Liver (tissue), 9 donors: ENCODE measurements around the gene RAD51B. TPM values are rescaled to one million over a fixed set of nuclear protein-coding genes. Genes with fewer than 3 reads are reported as not detected.

ENCODE experiments used
- DNase-seq: peaks from one replicate; pipeline ENCODE4 v3.0.0-alpha.2; 2017; ENCODE audit warnings: low spot score
- H3K27ac ChIP-seq, 2 donors: one replicate each; pipeline ENCODE4 v1.7.0; 2013; ENCODE audit warnings: inconsistent platforms in 2 of 2, low read length in 2 of 2, control low read depth in 1 of 2, low read depth in 1 of 2, mild to moderate bottlenecking in 1 of 2
- H3K27me3 ChIP-seq, 4 donors: one replicate each; pipeline versions ENCODE4 v1.6.1 to v1.7.0; 2013; ENCODE audit warnings: low read length in 3 of 4, inconsistent platforms in 1 of 4, mild to moderate bottlenecking in 1 of 4, moderate library complexity in 1 of 4; ENCODE audit not compliant: control insufficient read depth in 4 of 4, insufficient read depth in 4 of 4
- H3K36me3 ChIP-seq, 4 donors: one replicate each; pipeline versions ENCODE4 v1.6.1 to v1.7.0; 2013; ENCODE audit warnings: low read length in 3 of 4, mild to moderate bottlenecking in 3 of 4, low read depth in 1 of 4, moderate library complexity in 1 of 4; ENCODE audit not compliant: control insufficient read depth in 4 of 4, insufficient read depth in 3 of 4
- H3K4me1 ChIP-seq, 4 donors: one replicate each; pipeline versions ENCODE4 v1.6.1 to v1.7.0; 2013; ENCODE audit warnings: low read length in 3 of 4, mild to moderate bottlenecking in 3 of 4, moderate library complexity in 1 of 4; ENCODE audit not compliant: control insufficient read depth in 4 of 4, insufficient read depth in 4 of 4
- H3K4me3 ChIP-seq, 3 donors: one replicate each; pipeline versions ENCODE4 v1.6.1 to v1.7.0; 2013; ENCODE audit warnings: low read length in 3 of 3, control low read depth in 1 of 3, low read depth in 1 of 3, mild to moderate bottlenecking in 1 of 3
- H3K9ac ChIP-seq, 2 donors: one replicate each; pipeline ENCODE4 v1.7.0; 2013; ENCODE audit warnings: low read length in 2 of 2, mild to moderate bottlenecking in 2 of 2, moderate library complexity in 2 of 2, control low read depth in 1 of 2, low read depth in 1 of 2
- H3K9me3 ChIP-seq, 4 donors: one replicate each; pipeline versions ENCODE4 v1.6.1 to v1.7.0; 2013; ENCODE audit warnings: low read length in 3 of 4; ENCODE audit not compliant: control insufficient read depth in 4 of 4
- EGR1 ChIP-seq, 2 donors: IDR thresholded peaks; 2 replicates each; pipeline ENCODE4 v1.6.1; 2016 to 2018; ENCODE audit warnings: antibody characterized with exemption in 2 of 2, low read depth in 2 of 2
- FOXA1 ChIP-seq: IDR thresholded peaks from 2 replicates; pipeline ENCODE4 v1.6.1; 2016; ENCODE audit warnings: antibody characterized with exemption
- HNF4A ChIP-seq, 2 donors: conservative IDR thresholded peaks; 2 replicates each; pipeline ENCODE4 v1.6.1; 2016; ENCODE audit warnings: antibody characterized with exemption in 2 of 2, mild to moderate bottlenecking in 2 of 2
- HNF4G ChIP-seq: IDR thresholded peaks from 2 replicates; pipeline ENCODE4 v1.6.1; 2016; ENCODE audit warnings: antibody characterized with exemption
- NR2F2 ChIP-seq: IDR thresholded peaks from 2 replicates; pipeline ENCODE4 v1.6.1; 2016; ENCODE audit warnings: antibody characterized with exemption
- RAD21 ChIP-seq, 2 donors: IDR thresholded peaks; 2 replicates each; pipeline ENCODE4 v1.6.1; 2016; ENCODE audit warnings: antibody characterized with exemption in 2 of 2, mild to moderate bottlenecking in 2 of 2
- RXRA ChIP-seq, 2 donors: IDR thresholded peaks; 2 replicates each; pipeline ENCODE4 v1.6.1; 2017 to 2018; ENCODE audit warnings: antibody characterized with exemption in 2 of 2, mild to moderate bottlenecking in 1 of 2
- SP1 ChIP-seq: IDR thresholded peaks from 2 replicates; pipeline ENCODE4 v1.6.1; 2018; ENCODE audit warnings: antibody characterized with exemption, mild to moderate bottlenecking
- TAF1 ChIP-seq: conservative IDR thresholded peaks from 2 replicates; pipeline ENCODE4 v1.6.1; 2016; ENCODE audit warnings: antibody characterized with exemption, mild to moderate bottlenecking
- WGBS: extraction: QIAGEN DNeasy Blood & Tissue Kit; methylation state at CpG from one replicate; pipeline ENCODE4 v1.1.7; 2013; 5-methylcytosine and 5-hydroxymethylcytosine counted together
- polyA plus RNA-seq, 2 donors: library from polyadenylated mRNA; stranded (reverse) in 1 of 2; unstranded in 1 of 2; fragments of 200-250 nt in 1 of 2; fragments of >200 nt in 1 of 2; fragmentation: Nextera tagmentation in 1 of 2; extraction: Ambion mirVana in 1 of 2; gene quantifications; one replicate each; pipeline versions ENCODE4 v1.2.1 to v1.2.3, GENCODE V29; 2013 to 2015
- total RNA-seq, 2 donors: library from RNA; depleted of rRNA; stranded (reverse); fragments of >200 nt; gene quantifications; one replicate each; pipeline ENCODE4 v1.2.3, GENCODE V29; 2014
- TF ChIP-seq, protein P1 (sequence below): IDR thresholded peaks from 2 replicates; pipeline ENCODE4 v1.6.1; 2016; ENCODE audit warnings: antibody characterized with exemption
- TF ChIP-seq, protein P2 (sequence below): IDR thresholded peaks from 2 replicates; pipeline ENCODE4 v1.6.1; 2016; ENCODE audit warnings: antibody characterized with exemption
- donor health status: healthy.
- donor health status: healthy.
- donor health status: healthy.
- donor health status: healthy.
- donor health status: healthy.

The RAD51B gene
- total and polyA plus RNA-seq, 4 donors: 0.81 to 12.9 (median 2.4) TPM

DNA sequence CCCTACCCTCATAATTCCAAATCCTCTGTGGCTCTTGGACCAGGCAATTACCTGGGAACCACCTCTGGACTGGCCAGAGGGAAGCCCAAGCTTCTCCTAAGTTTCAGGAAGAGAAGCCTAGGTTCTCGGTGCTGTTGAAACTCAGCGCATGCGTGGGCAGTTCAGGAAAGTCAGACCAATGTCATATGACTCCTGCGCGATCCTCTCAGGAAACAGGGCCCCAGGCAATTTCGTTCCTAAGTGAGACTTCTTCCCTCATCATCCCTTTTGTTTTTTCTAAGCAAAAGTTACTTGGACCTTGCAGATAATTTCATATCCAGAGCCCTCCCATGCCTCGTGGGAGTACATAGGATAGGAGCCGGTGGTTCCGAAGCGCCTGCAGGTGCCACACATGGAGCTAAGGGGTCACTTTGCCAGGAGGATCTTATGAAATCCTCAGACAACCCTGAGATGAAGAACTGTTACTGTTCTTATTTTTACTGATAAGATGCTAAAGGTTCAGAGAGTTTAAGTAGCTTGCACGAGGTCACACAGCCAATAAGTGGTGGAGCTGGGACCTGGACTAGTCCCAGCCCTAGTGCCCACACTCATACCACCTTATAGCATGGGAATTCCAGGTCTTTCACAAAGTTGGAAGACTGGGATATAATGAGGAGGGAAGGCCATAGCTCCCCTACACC is 805.1 kb downstream of the RAD51B start:
- Histone ChIP-seq H3K27ac (no peak overlapping the region), H3K27me3 (no peaks in the 10 kb centered on the region), H3K4me3 (no peak overlapping the region), H3K4me1 (peaks cover 2 to 38% (median 13%) of the 10 kb centered on the region in 4 donors), H3K9ac (no peak overlapping the region), H3K36me3 (no peaks in the 10 kb centered on the region), H3K9me3 (no peaks in the 10 kb centered on the region)
- WGBS: 95% methylated on average over 11 of the region's 11 CpGs
- peak; percentile 13 for DNase-seq
- TF ChIP-seq RAD21 (IDR thresholded peaks at IDR 0.05): no peak
- TF ChIP-seq RXRA (IDR thresholded peaks at IDR 0.05): no peak
- no peak for TF ChIP-seq NR2F2
- no peak for TF ChIP-seq FOXA1
- no peak for TF ChIP-seq EGR1 (IDR thresholded peaks at IDR 0.05; ENCODE audit: low read depth in 2 of 2)
- TF ChIP-seq HNF4A (conservative IDR thresholded peaks at IDR 0.05): no peak
- no peak for TF ChIP-seq TAF1
- TF ChIP-seq SP1: no peak
- TF ChIP-seq, protein P1, sequence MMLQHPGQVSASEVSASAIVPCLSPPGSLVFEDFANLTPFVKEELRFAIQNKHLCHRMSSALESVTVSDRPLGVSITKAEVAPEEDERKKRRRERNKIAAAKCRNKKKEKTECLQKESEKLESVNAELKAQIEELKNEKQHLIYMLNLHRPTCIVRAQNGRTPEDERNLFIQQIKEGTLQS: no peak

DNA sequence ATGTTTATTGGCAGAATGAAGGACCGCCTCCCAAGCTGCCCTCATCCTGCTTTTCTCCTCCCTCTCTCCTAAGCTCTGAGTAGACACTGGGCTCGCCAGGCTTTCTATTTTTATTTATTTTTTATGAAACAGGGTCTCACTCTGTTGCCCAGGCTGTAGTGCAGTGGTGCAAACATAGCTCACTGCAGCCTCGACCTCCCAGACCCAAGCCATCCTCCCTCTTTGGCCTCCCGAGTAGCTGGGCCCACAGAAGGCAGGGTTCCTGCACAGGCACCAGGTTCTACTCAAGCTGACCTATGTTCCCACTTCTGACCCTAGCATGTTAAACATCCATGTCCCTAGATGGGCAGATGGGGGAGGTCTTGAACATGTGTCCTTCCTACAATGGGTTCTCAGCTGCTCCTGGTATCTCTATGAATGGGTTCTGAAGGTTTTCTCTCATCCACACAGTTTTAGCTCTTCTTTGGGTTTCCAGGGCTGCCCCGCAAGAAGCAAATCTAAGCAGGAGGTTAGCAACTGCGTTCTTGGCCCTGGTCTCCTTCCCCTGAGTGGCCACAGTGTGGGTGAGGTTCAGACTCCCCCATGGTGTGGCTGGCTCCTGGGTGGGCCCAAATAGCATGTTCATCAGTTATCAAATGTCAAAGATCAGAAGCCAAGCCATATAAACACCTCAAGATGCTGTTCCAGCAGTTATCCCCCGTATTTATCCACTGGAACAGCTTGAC is 805.9 kb downstream of the RAD51B start:
- no peaks in the 10 kb centered on the region for H3K27me3 ChIP-seq
- peaks cover 6 to 46% (median 18%) of the 10 kb centered on the region in 4 donors for H3K4me1 ChIP-seq
- 81% methylated on average over 7 of the region's 7 CpGs for WGBS
- H3K36me3 ChIP-seq: no peaks in the 10 kb centered on the region
- H3K27ac ChIP-seq: peak overlapping the region in 1 of 2 donors; percentile 97
- TF ChIP-seq HNF4A (conservative IDR thresholded peaks at IDR 0.05): no peak
- no peak for TF ChIP-seq FOXA1
- TF ChIP-seq HNF4G: no peak
- no peak for TF ChIP-seq NR2F2
- TF ChIP-seq, protein P2, sequence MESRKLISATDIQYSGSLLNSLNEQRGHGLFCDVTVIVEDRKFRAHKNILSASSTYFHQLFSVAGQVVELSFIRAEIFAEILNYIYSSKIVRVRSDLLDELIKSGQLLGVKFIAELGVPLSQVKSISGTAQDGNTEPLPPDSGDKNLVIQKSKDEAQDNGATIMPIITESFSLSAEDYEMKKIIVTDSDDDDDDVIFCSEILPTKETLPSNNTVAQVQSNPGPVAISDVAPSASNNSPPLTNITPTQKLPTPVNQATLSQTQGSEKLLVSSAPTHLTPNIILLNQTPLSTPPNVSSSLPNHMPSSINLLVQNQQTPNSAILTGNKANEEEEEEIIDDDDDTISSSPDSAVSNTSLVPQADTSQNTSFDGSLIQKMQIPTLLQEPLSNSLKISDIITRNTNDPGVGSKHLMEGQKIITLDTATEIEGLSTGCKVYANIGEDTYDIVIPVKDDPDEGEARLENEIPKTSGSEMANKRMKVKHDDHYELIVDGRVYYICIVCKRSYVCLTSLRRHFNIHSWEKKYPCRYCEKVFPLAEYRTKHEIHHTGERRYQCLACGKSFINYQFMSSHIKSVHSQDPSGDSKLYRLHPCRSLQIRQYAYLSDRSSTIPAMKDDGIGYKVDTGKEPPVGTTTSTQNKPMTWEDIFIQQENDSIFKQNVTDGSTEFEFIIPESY: no peak
- H3K9me3 ChIP-seq: no peaks in the 10 kb centered on the region
- H3K4me3 ChIP-seq: no peak overlapping the region
- peak; percentile 19 for DNase-seq
- H3K9ac ChIP-seq: no peak overlapping the region

DNA sequence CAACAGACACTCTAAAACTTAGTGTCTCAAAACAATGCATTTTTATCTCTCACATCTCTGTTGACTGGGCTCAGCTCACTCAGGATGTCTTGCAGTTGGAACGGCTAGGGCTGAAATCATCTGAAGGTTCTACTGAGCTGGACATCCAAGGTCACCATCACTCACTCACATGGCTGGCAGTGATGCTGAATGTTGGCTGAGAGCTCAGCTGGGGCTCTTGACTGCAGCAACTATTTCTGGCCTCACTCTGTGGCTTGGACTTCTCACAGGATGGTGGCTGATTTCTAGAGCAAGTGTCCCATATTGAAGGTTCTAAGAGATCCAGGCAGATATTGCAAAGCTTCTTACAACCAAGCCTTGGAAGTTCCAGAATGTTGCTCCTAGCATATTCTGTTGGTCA is 806.8 kb downstream of the RAD51B start:
- Histone ChIP-seq H3K9ac (peak overlapping the region in 1 of 2 donors; percentile 48), H3K4me3 (no peak overlapping the region), H3K36me3 (no peaks in the 10 kb centered on the region), H3K27ac (peak overlapping the region; percentile 96 to 97), H3K9me3 (no peaks in the 10 kb centered on the region), H3K4me1 (peaks cover 12 to 52% (median 23%) of the 10 kb centered on the region in 4 donors), H3K27me3 (no peaks in the 10 kb centered on the region)
- DNase-seq: peak; percentile 17
- 70% methylated on average over 1 of the region's 1 CpG for WGBS
- TF ChIP-seq, protein P1: no peak
